K562 (cell line): ENCODE data around the gene SIDT2. TPM values are rescaled to one million over a fixed set of nuclear protein-coding genes. Genes with fewer than 3 reads are reported as not detected.

Source experiments
- AFF4 ChIP-seq: sonication (generic); formaldehyde crosslinking; IDR thresholded peaks from 2 replicates; pipeline ENCODE4 v1.8.0; 2023; ENCODE audit warnings: mild to moderate bottlenecking, missing genetic modification reagents
- CHD4 ChIP-seq: fragments of 200-600 bp; sonication (generic); IDR thresholded peaks from 3 replicates; pipeline ENCODE4 v1.6.1; 2012; ENCODE audit warnings: low read depth, mild to moderate bottlenecking, mixed read lengths, low read length, inconsistent platforms; ENCODE audit not compliant: insufficient read depth, insufficient replicate concordance, poor library complexity, severe bottlenecking
- CHD7 ChIP-seq: fragments of 200-600 bp; sonication (generic); IDR thresholded peaks from one replicate; pipeline ENCODE4 v1.6.1; 2012; ENCODE audit warnings: mild to moderate bottlenecking, low read depth, low read length, inconsistent platforms
- CSDE1 ChIP-seq, 2 experiments: fragments of 450-650 bp; IDR thresholded peaks; 2 replicates each; pipeline ENCODE4 v1.6.1; 2016; ENCODE audit warnings: mild to moderate bottlenecking in 1 of 2
- HNRNPLL ChIP-seq: fragments of 200-400 bp; formaldehyde crosslinking; IDR thresholded peaks from 2 replicates; pipeline ENCODE4 v1.6.1; 2017; ENCODE audit warnings: low read length, low read depth, mild to moderate bottlenecking; ENCODE audit not compliant: poor library complexity, severe bottlenecking
- KAT8 ChIP-seq: fragments of 450-650 bp; IDR thresholded peaks from 2 replicates; pipeline ENCODE4 v1.6.1; 2016; ENCODE audit warnings: low read depth, mild to moderate bottlenecking
- LCOR ChIP-seq: sonication (generic); formaldehyde crosslinking; IDR thresholded peaks from 2 replicates; pipeline ENCODE4 v1.8.0; 2022; ENCODE audit warnings: mild to moderate bottlenecking, missing genetic modification reagents
- MYBL2 ChIP-seq, 2 experiments: fragments of 450-650 bp in 1 of 2; sonication (generic) in 1 of 2; formaldehyde crosslinking in 1 of 2; IDR thresholded peaks; 2 replicates each; pipeline versions ENCODE4 v1.6.1 to v1.8.1; 2017 to 2022; ENCODE audit warnings: borderline replicate concordance in 1 of 2, inconsistent platforms in 1 of 2, low read depth in 1 of 2, mild to moderate bottlenecking in 1 of 2, missing genetic modification reagents in 1 of 2, moderate library complexity in 1 of 2
- ZNF766 ChIP-seq: fragments of 200-800 bp; sonication (Bioruptor generic); conservative IDR thresholded peaks from 2 replicates; pipeline ENCODE4 v1.6.1; 2016; ENCODE audit warnings: missing genetic modification characterization, missing compliant biosample characterization
- polyA plus RNA-seq, 8 experiments: library from polyadenylated mRNA; depleted of rRNA in 4 of 8; stranded (reverse) in 5 of 8; unstranded in 3 of 8; fragments of >200 nt; fragmentation: Nextera tagmentation in 2 of 8; fragmentation: Illumina TruSeq in 1 of 8; extraction: Ambion mirVana in 2 of 8; extraction: Trizol in 1 of 8; gene quantifications; 2 replicates each; pipeline versions ENCODE4 v1.2.1 to v1.2.3, GENCODE V29; 2011 to 2014; ENCODE audit warnings: inconsistent platforms in 1 of 8, missing spikeins in 1 of 8
- total RNA-seq, 7 experiments: library from RNA; depleted of rRNA in 6 of 7; stranded (reverse); fragments of >200 nt in 6 of 7; fragmentation: Illumina TruSeq in 2 of 7; extraction: Trizol in 2 of 7; gene quantifications; 2 replicates each; pipeline versions ENCODE4 v1.2.1 to v1.2.3, GENCODE V29; 2011 to 2021; ENCODE audit warnings: low replicate concordance in 1 of 7

Gene SIDT2
- total and polyA plus RNA-seq, 9 of the 15 experiments (the other 6 are each of a cell fraction or from before 2014, with no cell fraction given) = 2.4 to 20.2 (median 6.5) TPM

DNA sequence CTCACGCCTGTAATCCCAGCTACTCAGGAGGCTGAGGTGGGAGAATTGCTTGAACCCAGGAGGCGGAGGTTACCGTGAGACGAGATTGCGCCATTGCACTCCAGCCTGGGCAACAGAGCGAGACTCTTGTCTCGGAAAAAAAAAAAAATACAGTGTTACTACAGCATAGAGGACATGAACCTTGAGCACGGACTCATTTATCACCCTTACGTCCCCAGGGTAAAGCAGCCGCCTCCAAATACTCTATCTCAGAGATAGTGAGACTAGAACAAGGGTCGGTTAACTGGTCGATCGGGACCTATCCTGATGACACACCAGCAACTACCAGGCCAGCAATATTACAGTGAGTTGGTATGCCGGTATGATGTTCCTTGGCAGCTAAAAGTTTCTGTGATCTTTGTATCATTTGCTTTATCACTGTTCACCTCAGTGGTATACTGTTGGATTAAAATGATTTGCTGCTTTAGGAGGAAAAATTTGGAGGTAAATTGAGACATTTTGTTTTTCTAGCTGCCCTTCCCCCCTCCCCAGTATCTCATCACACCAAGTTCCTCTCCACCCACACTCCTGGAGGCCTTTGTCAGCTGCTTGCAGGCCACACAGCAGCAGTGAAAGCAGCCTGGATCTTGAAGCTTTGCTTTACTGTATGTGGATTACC lies 7.0 kb upstream of the SIDT2 start (continued):
- TF ChIP-seq CHD7 (no peak), AFF4 (CRISPR knock-in tag) (no peak), LCOR (CRISPR knock-in tag) (no peak), CHD4 (no peak), MYBL2 (IDR thresholded peaks at IDR 0.05; ENCODE audit: low read depth) (no peak), MYBL2 (CRISPR knock-in tag; IDR thresholded peaks at IDR 0.05; ENCODE audit: borderline replicate concordance) (no peak), CSDE1 (IDR thresholded peaks at IDR 0.05) (no peak), ZNF766 (no peak), KAT8 (no peak), HNRNPLL (no peak)
